Measurements from ENCODE around the gene PITHD1. TPM values are rescaled to one million over a fixed set of nuclear protein-coding genes. Genes with fewer than 3 reads are reported as not detected.
"Not testable (repeated sequence)": the region's sequence is repeated elsewhere in the genome, so short reads cannot be mapped to it uniquely, and the experiment has no call there.

Gene PITHD1
- total RNA-seq, 2 experiments from 2014 or later: 65.8 to 65.9 TPM

- no peak for DNase-seq
- no peak for ATAC-seq
- H3K27me3 Mint-ChIP-seq: no peaks in the 10 kb centered on the region
- ChIA-PET POLR2A (interaction anchor here (0.9 to 2.8 kb wide), 13 partner anchors 8 to 139 kb away, joined by 3 to 13 read pairs (median 4); partner anchors contain the start of genes GALE, LYPLA2 and PITHD1), CTCF (interaction anchor here (0.7 to 5.5 kb wide), 10 partner anchors 11 to 187 kb away, joined by 3 to 73 read pairs (median 4); no protein-coding TSS in a partner anchor)
- H3K9me3 Mint-ChIP-seq: no peaks in the 10 kb centered on the region
- intact Hi-C loops (cut with micrococcal nuclease): no loop called here
- H3K4me1 Mint-ChIP-seq (ENCODE audit: low read depth): peaks cover 19% of the 10 kb centered on the region
- peak overlapping the region; percentile 96 for H3K27ac Mint-ChIP-seq
- TF ChIP-seq CTCF (IDR thresholded peaks at IDR 0.05): no peak
- H3K4me3 Mint-ChIP-seq: peak overlapping the region; percentile 97
- peaks cover 13% of the 10 kb centered on the region for H3K36me3 Mint-ChIP-seq (ENCODE audit: low read depth)
Observed at GRCh38 chr1:23824711-23825075, 46.5 kb downstream of the PITHD1 start.

- intact Hi-C loops (cut with micrococcal nuclease): no loop called here
- H3K4me3 Mint-ChIP-seq: peak within 1 kb of the TSS; percentile 97
- peak; percentile 98 for ATAC-seq
- no peak for TF ChIP-seq CTCF (IDR thresholded peaks at IDR 0.05)
- ChIA-PET CTCF (interaction anchor here (1.0 to 5.5 kb wide), 10 partner anchors 11 to 188 kb away, joined by 3 to 73 read pairs (median 4); no protein-coding TSS in a partner anchor), POLR2A (interaction anchor here (0.6 to 2.8 kb wide), 18 partner anchors 8 to 327 kb away, joined by 3 to 13 read pairs (median 4); partner anchors contain the start of genes GALE, LYPLA2, PITHD1 and SRSF10)
- H3K9me3 Mint-ChIP-seq: no peaks in the 10 kb centered on the region
- H3K4me1 Mint-ChIP-seq (ENCODE audit: low read depth): peaks cover 20% of the 10 kb centered on the region
- H3K27ac Mint-ChIP-seq: peak within 1 kb of the TSS; percentile 96
- peaks cover 12% of the 10 kb centered on the region for H3K36me3 Mint-ChIP-seq (ENCODE audit: low read depth)
- DNase-seq: peak; percentile 94
- no peaks in the 10 kb centered on the region for H3K27me3 Mint-ChIP-seq
Observed at GRCh38 chr1:23825076-23825761, 47.0 kb downstream of the PITHD1 start, which contains the start of gene HMGCL. TSS of gene HMGCL (minus strand) at chr1:23825429. CDS start at chr1:23825415, 14 bp downstream.

- ATAC-seq (peak; percentile 49), DNase-seq (no peak)
- Mint-ChIP-seq H3K36me3 (ENCODE audit: low read depth) (peaks cover 8% of the 10 kb centered on the region), H3K4me1 (ENCODE audit: low read depth) (peaks cover 22% of the 10 kb centered on the region), H3K4me3 (peak overlapping the region; percentile 97), H3K9me3 (no peaks in the 10 kb centered on the region), H3K27me3 (no peaks in the 10 kb centered on the region), H3K27ac (peak overlapping the region; percentile 96)
- intact Hi-C loops (cut with micrococcal nuclease): no loop called here
- CTCF ChIA-PET: interaction anchor here (1.2 to 5.5 kb wide), 8 partner anchors 12 to 189 kb away, joined by 3 to 73 read pairs (median 4); no protein-coding TSS in a partner anchor
- POLR2A ChIA-PET: interaction anchor here (0.6 to 2.8 kb wide), 16 partner anchors 9 to 327 kb away, joined by 3 to 13 read pairs (median 4); partner anchors contain the start of genes GALE, LYPLA2, PITHD1 and PNRC2
- TF ChIP-seq CTCF (IDR thresholded peaks at IDR 0.05): no peak
Observed at GRCh38 chr1:23825762-23826522, 47.7 kb downstream of the PITHD1 start.

- intact Hi-C loops (cut with micrococcal nuclease): not testable (repeated sequence)
Observed at GRCh38 chr1:23826590-23826989, 48.4 kb downstream of the PITHD1 start.

GRCh38 chr1:23827717-23828116 is 49.5 kb downstream of the PITHD1 start:
- TF ChIP-seq CTCF (IDR thresholded peaks at IDR 0.05): no peak
- no peak overlapping the region for H3K4me3 Mint-ChIP-seq
- ChIA-PET CTCF (interaction anchor here (1.3 to 2.0 kb wide), 3 partner anchors 10 to 56 kb away, joined by 3 to 13 read pairs (median 5); no protein-coding TSS in a partner anchor), POLR2A (interaction anchor here (0.6 kb wide), 1 partner anchor 112 kb away, joined by 3 read pairs; no protein-coding TSS in a partner anchor)
- peaks cover 22% of the 10 kb centered on the region for H3K4me1 Mint-ChIP-seq (ENCODE audit: low read depth)
- no peak for ATAC-seq
- no peaks in the 10 kb centered on the region for H3K9me3 Mint-ChIP-seq
- H3K36me3 Mint-ChIP-seq (ENCODE audit: low read depth): peaks cover 8% of the 10 kb centered on the region
- no peaks in the 10 kb centered on the region for H3K27me3 Mint-ChIP-seq
- intact Hi-C loops (cut with micrococcal nuclease): no loop called here
- no peak for DNase-seq
- no peak overlapping the region for H3K27ac Mint-ChIP-seq

More at GRCh38 chr1:23826590-23826989, 48.4 kb downstream of the PITHD1 start:
- peaks cover 22% of the 10 kb centered on the region for H3K4me1 Mint-ChIP-seq (ENCODE audit: low read depth)
- H3K36me3 Mint-ChIP-seq (ENCODE audit: low read depth); H3K27ac Mint-ChIP-seq; H3K27me3 Mint-ChIP-seq; H3K4me3 Mint-ChIP-seq; DNase-seq; ATAC-seq; CTCF ChIA-PET; H3K9me3 Mint-ChIP-seq: not testable (repeated sequence)
- POLR2A ChIA-PET: interaction anchor here (0.9 to 2.8 kb wide), 3 partner anchors 10 to 133 kb away, joined by 3 to 13 read pairs (median 7); partner anchors contain the start of gene PNRC2

- ChIA-PET CTCF (interaction anchor here (1.2 to 2.4 kb wide), 2 partner anchors 24 to 83 kb away, joined by 5 to 13 read pairs; no protein-coding TSS in a partner anchor), POLR2A (interaction anchor here (0.7 to 1.0 kb wide), 2 partner anchors 29 to 294 kb away, joined by 3 read pairs; no protein-coding TSS in a partner anchor)
- peaks cover 15% of the 10 kb centered on the region for H3K4me1 Mint-ChIP-seq (ENCODE audit: low read depth)
- H3K27me3 Mint-ChIP-seq; ATAC-seq; H3K36me3 Mint-ChIP-seq (ENCODE audit: low read depth); H3K4me3 Mint-ChIP-seq; DNase-seq; intact Hi-C loops (cut with micrococcal nuclease); H3K9me3 Mint-ChIP-seq; H3K27ac Mint-ChIP-seq: not testable (repeated sequence)
Observed at GRCh38 chr1:23834156-23834555, 55.9 kb downstream of the PITHD1 start.
